Spleen (tissue), 7 donors: Measurements from ENCODE around the gene TRPV2.

ENCODE experiments used
- POLR2AphosphoS5 ChIP-seq, 3 donors: sonication (generic); formaldehyde crosslinking; IDR thresholded peaks; one replicate each; pipeline ENCODE4 v1.5.1; 2017; ENCODE audit warnings: antibody characterized with exemption in 3 of 3
- TF ChIP-seq, protein P1 (sequence below), 11 experiments: fragments of 200-600 bp in 7 of 11; fragments of 450-650 bp in 4 of 11; sonication (generic) in 4 of 11; IDR thresholded peaks in 8 of 11; conservative IDR thresholded peaks in 3 of 11; 1 replicate in 7 of 11; 2 replicates in 4 of 11; pipeline versions ENCODE4 v1.4.0 to v1.8.0; 2016 to 2021; ENCODE audit warnings: antibody characterized with exemption in 11 of 11, inconsistent platforms in 4 of 11, mild to moderate bottlenecking in 1 of 11
- donor health status: DM: no; HTN: no; CAD: no; lungs with moderate emphysema.
- donor health status: DM: no; HTN: no; CAD: no.
- donor health status: DM: no; HTN: no; CAD: no.

DNA sequence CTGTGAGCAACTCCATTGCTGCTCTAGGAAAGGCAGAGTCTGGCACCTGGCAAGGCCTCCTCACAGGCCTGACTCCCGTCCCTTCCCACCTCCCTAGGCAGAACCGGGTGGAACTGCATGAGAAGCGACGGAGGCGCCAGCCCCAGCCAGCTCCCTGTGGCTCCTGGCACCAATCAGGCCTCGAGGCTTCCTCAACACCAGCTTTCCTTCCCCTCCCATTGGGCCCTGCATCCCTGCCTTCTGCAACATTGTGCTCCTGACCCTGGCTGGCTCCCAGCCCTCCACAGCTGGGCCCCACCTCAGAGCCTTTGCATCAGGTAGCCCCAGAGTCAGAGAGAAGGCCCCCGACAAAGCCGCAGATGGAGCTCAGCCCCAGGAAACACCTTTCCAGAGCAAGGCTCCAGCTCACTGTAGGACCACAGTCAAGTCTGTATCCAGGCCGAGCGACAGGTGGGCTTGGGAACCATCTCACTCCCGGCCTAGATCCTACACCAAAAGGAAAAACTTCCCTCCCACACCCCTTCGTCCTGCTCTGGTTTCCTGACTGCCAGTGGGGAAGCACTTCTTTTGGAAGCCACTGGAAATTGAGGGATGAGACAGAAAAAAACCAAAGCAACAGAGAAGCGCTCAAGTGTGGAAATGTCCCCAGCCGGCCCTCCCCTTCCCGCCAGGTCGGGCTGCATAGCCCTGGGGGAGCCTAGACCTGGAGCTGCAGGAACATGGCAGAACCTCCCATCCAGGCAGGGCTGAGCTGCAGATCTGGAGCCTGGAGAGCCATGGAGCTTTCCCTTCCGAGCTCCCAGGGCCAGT is 45.6 kb downstream of the TRPV2 start:
- TF ChIP-seq POLR2AphosphoS5 (IDR thresholded peaks at IDR 0.05), result no peak
- TF ChIP-seq, protein P1, sequence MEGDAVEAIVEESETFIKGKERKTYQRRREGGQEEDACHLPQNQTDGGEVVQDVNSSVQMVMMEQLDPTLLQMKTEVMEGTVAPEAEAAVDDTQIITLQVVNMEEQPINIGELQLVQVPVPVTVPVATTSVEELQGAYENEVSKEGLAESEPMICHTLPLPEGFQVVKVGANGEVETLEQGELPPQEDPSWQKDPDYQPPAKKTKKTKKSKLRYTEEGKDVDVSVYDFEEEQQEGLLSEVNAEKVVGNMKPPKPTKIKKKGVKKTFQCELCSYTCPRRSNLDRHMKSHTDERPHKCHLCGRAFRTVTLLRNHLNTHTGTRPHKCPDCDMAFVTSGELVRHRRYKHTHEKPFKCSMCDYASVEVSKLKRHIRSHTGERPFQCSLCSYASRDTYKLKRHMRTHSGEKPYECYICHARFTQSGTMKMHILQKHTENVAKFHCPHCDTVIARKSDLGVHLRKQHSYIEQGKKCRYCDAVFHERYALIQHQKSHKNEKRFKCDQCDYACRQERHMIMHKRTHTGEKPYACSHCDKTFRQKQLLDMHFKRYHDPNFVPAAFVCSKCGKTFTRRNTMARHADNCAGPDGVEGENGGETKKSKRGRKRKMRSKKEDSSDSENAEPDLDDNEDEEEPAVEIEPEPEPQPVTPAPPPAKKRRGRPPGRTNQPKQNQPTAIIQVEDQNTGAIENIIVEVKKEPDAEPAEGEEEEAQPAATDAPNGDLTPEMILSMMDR (IDR thresholded peaks at IDR 0.05 in 8 of 11, conservative IDR thresholded peaks at IDR 0.05 in 3 of 11), result no peak
